Stomach (tissue), 4 donors: ENCODE measurements around the gene DAPK2.

Experiments used
- EP300 ChIP-seq: sonication (generic); formaldehyde crosslinking; IDR thresholded peaks from one replicate; pipeline ENCODE4 v1.6.1; 2017; ENCODE audit warnings: antibody characterized with exemption
- POLR2A ChIP-seq, 4 donors: fragments of 450-650 bp; IDR thresholded peaks; one replicate each; pipeline ENCODE4 v1.6.1; 2016; ENCODE audit warnings: antibody characterized with exemption in 4 of 4, control low read depth in 2 of 4, mild to moderate bottlenecking in 1 of 4, moderate library complexity in 1 of 4
- POLR2AphosphoS5 ChIP-seq, 3 donors: sonication (generic); formaldehyde crosslinking; IDR thresholded peaks; one replicate each; pipeline ENCODE4 v1.6.1; 2016; ENCODE audit warnings: antibody characterized with exemption in 3 of 3
- TF ChIP-seq, protein P1 (sequence below), 7 experiments: fragments of 450-650 bp in 4 of 7; fragments of 200-600 bp in 3 of 7; sonication (generic) in 3 of 7; IDR thresholded peaks; one replicate each; pipeline ENCODE4 v1.5.1; 2016 to 2019; ENCODE audit warnings: antibody characterized with exemption in 7 of 7, control low read depth in 2 of 7, mild to moderate bottlenecking in 1 of 7

- TF ChIP-seq, protein P1, sequence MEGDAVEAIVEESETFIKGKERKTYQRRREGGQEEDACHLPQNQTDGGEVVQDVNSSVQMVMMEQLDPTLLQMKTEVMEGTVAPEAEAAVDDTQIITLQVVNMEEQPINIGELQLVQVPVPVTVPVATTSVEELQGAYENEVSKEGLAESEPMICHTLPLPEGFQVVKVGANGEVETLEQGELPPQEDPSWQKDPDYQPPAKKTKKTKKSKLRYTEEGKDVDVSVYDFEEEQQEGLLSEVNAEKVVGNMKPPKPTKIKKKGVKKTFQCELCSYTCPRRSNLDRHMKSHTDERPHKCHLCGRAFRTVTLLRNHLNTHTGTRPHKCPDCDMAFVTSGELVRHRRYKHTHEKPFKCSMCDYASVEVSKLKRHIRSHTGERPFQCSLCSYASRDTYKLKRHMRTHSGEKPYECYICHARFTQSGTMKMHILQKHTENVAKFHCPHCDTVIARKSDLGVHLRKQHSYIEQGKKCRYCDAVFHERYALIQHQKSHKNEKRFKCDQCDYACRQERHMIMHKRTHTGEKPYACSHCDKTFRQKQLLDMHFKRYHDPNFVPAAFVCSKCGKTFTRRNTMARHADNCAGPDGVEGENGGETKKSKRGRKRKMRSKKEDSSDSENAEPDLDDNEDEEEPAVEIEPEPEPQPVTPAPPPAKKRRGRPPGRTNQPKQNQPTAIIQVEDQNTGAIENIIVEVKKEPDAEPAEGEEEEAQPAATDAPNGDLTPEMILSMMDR (IDR thresholded peaks at IDR 0.05) = no peak
- TF ChIP-seq POLR2A (IDR thresholded peaks at IDR 0.05) (no peak), POLR2AphosphoS5 (IDR thresholded peaks at IDR 0.05) (no peak), EP300 (no peak)
These were observed 38.1 kb downstream of the DAPK2 start for GRCh38 chr15:64008177-64008576.
